Activated T-helper 1 cell treated with anti-CD3 and anti-CD28 coated beads, Interleukin-12 subunit alpha, Interleukin-12 subunit beta, Interleukin-2, Interleukin-4 antibody, amounts not matched to agents 30 ng/mL and 10 ng/mL and 1 ng/mL, durations not matched to agents 14 hours and 24 hours and 36 hours (primary cell): ENCODE data around the gene SNCB. TPM values are rescaled to one million over a fixed set of nuclear protein-coding genes. Genes with fewer than 3 reads are reported as not detected.

Source experiments
- DNase-seq: peaks from one replicate; pipeline ENCODE4 v3.0.0; 2021; ENCODE audit warnings: low spot score
- H3K27ac Mint-ChIP-seq: one replicate; pipeline ENCODE4 v1.8.0; 2021; ENCODE audit warnings: mild to moderate bottlenecking, mixed read lengths
- H3K27me3 Mint-ChIP-seq: one replicate; pipeline ENCODE4 v1.8.0; 2022; ENCODE audit warnings: mild to moderate bottlenecking, moderate library complexity, mixed read lengths; ENCODE audit not compliant: insufficient read depth
- H3K36me3 Mint-ChIP-seq: one replicate; pipeline ENCODE4 v1.8.0; 2021; ENCODE audit warnings: low read depth, mixed read lengths
- H3K4me1 Mint-ChIP-seq: one replicate; pipeline ENCODE4 v1.8.0; 2021; ENCODE audit warnings: low read depth, mixed read lengths
- H3K4me3 Mint-ChIP-seq: one replicate; pipeline ENCODE4 v1.8.0; 2021; ENCODE audit warnings: mild to moderate bottlenecking, moderate library complexity, mixed read lengths
- H3K9me3 Mint-ChIP-seq: one replicate; pipeline ENCODE4 v1.8.0; 2021; ENCODE audit warnings: mixed read lengths
- intact Hi-C: fragments of 100-400 bp; cut with micrococcal nuclease; formaldehyde crosslinking; loops from one replicate; pipeline ENCODE4 v1.15.1; 2024
- total RNA-seq: library from RNA; stranded (reverse); gene quantifications from 2 replicates; pipeline ENCODE4 v1.2.3, GENCODE V29; 2022

SNCB gene
- not detected in 2 replicates for total RNA-seq

DNA sequence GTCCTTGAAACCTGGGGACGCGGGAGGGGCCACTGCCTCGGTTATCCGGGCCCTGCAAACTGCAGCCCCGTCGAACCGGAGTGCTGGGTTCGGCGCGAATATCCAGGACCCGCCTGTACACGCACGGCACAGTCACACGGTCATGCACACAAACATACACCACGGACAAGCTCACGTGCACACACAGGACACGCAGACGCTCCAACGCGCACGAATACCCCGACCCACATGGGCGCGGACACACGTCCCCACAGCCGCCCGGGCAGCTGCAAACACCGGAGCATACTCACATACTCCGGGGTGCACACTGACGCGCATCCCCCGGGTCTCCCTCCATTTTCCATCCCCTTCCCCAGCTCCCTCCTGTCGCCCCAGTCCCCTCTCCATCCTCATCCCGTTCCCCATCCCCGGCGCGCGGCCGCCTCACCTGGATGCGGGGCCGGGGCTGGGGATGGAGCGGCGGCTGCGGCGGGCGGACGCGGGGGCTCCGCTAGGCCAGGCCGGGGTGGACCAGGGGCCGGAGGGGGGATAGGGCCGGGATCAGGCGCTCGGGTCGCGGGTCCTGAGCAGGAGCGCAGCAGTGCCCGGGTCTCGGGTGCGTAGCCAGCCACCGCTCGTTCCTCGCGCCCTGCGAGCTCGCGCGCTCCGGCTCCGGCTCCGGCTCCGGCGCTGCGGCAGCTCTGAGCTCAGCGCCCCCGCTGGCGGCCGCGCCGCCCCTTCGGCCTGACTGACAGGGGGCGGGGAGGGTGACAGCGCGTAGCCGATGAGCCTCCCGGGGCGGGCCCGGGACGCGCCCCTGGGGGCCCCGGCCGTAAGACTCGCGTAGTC lies at the start of gene SNCB, which contains the start of gene EIF4E1B:
SNCB (minus strand) TSS at position 682 of the 828 bp plus-strand sequence. CDS start 880 bp downstream, outside the sequence.
EIF4E1B (plus strand) TSS at position 823 of the 828 bp plus-strand sequence. CDS start 12,113 bp downstream, outside the sequence.
- no peaks in the 10 kb centered on the region for H3K36me3 Mint-ChIP-seq

DNA sequence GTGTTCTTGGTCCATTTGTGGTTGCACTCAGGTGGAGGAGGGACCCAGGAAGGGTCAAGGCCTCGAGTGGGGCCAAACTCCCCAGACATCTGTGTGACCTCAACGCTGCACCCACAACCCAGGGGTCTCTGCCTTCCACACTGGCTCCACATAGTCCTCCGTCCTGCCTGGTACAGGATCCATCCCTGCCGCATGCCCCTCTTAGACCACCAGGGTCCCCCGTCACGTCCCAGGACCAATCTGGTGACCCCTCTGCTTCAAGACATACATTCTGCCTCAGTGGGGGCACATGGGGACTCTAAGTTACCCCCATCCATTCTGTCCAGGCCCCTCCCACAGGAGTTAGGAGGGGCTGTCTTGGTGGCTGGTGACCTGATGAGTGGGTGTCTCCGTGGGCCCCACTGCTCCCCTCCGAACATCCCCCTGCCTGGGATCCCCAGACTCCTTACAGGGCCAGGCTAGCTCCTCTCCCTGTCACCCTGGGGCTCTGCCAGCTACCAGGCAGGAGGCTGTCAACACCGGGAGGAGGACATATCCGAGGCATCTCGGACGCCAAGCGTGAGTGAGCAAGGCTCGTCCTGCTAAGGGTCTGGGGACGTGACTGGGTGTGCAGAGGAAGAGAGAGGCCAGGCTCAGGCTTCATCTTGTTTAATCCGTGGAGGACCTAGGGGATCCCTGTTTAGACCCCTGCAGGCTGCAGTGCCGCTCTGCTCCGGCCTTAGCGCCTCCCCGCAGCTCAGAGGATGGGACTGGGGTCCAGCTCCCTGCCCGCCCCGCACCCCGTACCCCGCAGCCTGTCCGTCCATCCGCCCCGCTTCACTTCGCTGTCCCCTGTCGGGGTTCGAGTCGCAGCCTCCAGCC lies 49.3 kb upstream of the SNCB start:
- peaks cover 2% of the 10 kb centered on the region for H3K36me3 Mint-ChIP-seq
- intact Hi-C loops, result no loop called here
- peaks cover 40% of the 10 kb centered on the region for H3K27me3 Mint-ChIP-seq
- H3K4me1 Mint-ChIP-seq, result no peaks in the 10 kb centered on the region
- no peak for DNase-seq
- H3K9me3 Mint-ChIP-seq, result no peaks in the 10 kb centered on the region
- no peak overlapping the region for H3K4me3 Mint-ChIP-seq
- no peak overlapping the region for H3K27ac Mint-ChIP-seq

More for the DNA sequence above, at the start of gene SNCB, which contains the start of gene EIF4E1B:
- peaks cover 14% of the 10 kb centered on the region for H3K4me1 Mint-ChIP-seq
- H3K27me3 Mint-ChIP-seq, result peaks cover 80% of the 10 kb centered on the region
- no peaks in the 10 kb centered on the region for H3K9me3 Mint-ChIP-seq
- H3K27ac Mint-ChIP-seq, result no peak within 1 kb of the TSS
- intact Hi-C loops, result loop anchor here (1.0 kb wide), 2 partner anchors 11 to 17 kb away; partner anchors contain the start of gene TSPAN17
- DNase-seq, result peak; percentile 31
- peak within 1 kb of the TSS; percentile 28 for H3K4me3 Mint-ChIP-seq

DNA sequence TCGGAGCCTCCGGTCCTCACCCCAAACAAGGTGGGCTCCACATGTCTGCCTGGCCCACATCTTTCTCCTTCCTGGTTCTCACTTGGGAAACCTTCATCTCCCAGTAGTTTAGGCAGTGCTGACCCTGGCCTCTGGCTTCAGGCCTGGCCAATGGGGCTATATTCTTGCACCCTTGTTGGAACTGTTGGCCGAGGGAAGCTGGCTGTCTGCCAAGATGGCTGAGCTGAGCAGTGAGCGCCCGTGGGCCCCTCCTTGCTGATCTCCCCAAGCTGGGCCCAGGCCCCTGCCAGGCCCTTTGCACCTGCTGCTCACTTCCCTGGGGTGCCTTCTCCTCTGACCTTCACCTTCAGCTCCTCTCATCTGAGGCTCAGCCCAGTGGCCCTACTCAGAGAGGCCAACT lies 48.2 kb upstream of the SNCB start:
- no peaks in the 10 kb centered on the region for H3K4me1 Mint-ChIP-seq
- DNase-seq, result no peak
- intact Hi-C loops, result no loop called here
- no peaks in the 10 kb centered on the region for H3K9me3 Mint-ChIP-seq
- H3K4me3 Mint-ChIP-seq, result no peak overlapping the region
- H3K36me3 Mint-ChIP-seq, result peaks cover 2% of the 10 kb centered on the region
- peaks cover 35% of the 10 kb centered on the region for H3K27me3 Mint-ChIP-seq
- no peak overlapping the region for H3K27ac Mint-ChIP-seq

DNA sequence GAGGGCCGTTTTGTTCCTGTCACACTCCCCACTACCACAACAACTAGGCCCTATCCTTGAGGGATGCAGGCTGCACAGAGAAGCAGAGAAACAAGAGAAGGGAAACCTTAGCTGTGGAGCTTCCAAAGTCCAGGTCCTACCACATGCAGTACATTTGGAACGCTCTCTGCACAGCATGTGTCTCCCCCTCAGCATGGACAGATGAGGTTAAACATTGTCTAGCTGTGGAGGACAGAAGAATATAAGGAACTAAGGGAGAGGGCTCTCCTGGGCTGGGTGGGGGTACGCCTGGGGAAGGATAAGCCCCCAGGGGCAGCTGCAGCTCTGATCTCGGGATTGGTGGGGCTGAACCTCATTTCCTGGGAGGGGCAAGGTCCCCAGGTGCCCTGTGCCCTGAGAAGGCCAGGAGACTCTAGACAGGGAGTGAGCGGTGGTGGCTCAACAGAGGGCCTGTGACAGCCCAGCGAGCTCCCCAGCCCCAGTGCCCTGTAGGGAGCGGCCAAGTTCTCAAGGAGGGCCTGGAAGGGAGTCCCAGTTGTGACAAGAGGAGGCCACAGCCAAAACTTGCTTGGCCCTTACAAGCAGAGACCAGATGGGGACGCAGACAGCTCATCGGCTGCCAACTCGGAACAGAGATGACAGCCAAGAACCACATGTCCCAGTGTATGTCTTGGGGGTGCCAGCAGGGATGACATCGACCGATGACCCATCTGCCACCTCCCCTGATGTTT lies 47.0 kb upstream of the SNCB start:
- peaks cover 27% of the 10 kb centered on the region for H3K27me3 Mint-ChIP-seq
- no peaks in the 10 kb centered on the region for H3K9me3 Mint-ChIP-seq
- H3K4me3 Mint-ChIP-seq, result no peak overlapping the region
- H3K4me1 Mint-ChIP-seq, result no peaks in the 10 kb centered on the region
- peaks cover 2% of the 10 kb centered on the region for H3K36me3 Mint-ChIP-seq
- no peak for DNase-seq
- no peak overlapping the region for H3K27ac Mint-ChIP-seq
- intact Hi-C loops, result no loop called here

DNA sequence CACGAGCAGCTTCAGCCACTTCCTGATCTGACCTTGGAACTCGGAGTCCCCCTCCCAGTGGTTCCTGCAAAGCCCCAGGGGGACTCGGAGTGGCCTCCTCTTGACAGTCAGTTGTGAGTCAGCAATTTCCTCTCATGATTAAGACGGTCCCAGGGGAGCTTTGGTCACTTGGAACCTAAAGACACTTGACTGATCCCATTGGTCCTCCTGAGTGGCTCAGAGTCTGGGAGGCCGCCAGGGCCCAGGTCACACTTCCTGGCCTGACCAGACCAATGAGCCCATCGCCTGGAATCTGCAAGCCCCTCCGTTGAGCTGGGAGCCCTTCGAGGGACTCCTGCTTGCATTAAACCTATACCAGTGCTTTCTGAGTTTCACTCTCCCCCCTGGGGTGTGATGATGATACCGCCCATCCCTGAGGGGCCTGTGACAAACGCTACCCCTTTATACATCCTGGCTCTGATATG lies 46.1 kb upstream of the SNCB start:
- H3K9me3 Mint-ChIP-seq, result no peaks in the 10 kb centered on the region
- intact Hi-C loops, result no loop called here

DNA sequence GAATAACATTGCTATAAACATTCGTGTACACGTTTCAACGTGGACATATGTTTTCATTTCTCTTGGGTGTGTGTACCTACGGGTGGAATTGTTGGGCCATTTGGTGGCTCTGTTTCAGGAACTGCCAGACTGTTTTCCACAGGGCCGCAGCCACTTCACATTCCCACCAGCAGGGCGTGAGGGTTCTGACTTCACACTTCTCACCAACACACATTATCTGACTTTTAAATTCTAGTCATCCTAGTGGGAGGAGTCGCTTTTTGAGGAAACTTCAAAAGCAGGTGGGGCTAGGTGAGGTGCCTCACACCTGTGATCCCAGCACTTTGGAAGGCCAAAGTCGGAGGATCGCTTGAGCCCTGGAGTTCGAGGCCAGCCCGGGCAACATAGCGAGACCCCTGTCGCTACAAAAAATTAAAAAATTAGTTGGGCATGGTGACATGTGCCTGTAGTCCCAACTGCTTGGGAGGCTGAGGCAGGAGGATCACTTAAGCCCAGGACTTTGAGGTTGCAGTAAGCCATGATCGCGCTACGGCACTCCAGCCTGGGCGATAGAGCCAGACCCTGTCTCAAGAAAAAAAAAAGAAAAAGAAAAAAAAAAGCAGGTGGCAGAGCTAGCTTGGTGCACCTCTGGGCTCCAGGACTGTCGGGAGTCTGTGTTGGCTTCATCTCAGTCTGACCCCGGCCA lies 45.5 kb upstream of the SNCB start:
- H3K9me3 Mint-ChIP-seq, result no peaks in the 10 kb centered on the region
- no peak overlapping the region for H3K4me3 Mint-ChIP-seq

More for the DNA sequence above, 46.1 kb upstream of the SNCB start:
- Mint-ChIP-seq H3K36me3 (peaks cover 2% of the 10 kb centered on the region), H3K4me3 (no peak overlapping the region), H3K27me3 (peaks cover 20% of the 10 kb centered on the region), H3K27ac (no peak overlapping the region), H3K4me1 (no peaks in the 10 kb centered on the region)
- DNase-seq, result no peak

DNA sequence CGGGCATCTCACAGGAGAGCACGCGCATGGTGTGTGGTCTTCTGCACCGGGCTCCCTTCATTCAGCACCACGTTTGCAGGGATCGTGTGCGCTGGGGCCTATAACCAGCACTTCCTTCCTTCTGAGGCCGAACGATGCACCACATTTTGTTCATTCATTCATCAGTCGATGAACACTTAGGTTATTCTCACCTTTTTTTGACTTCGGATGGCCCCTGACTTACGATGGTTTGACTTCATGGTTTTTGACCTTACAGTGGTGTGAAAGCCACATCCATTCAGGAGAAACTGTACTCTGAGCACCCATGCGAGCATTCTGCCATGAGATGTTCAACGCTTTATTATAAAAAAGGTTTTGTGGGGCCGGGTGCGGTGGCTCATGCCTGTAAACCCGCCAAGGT lies 44.5 kb upstream of the SNCB start:
- no peak overlapping the region for H3K27ac Mint-ChIP-seq
- no peaks in the 10 kb centered on the region for H3K36me3 Mint-ChIP-seq
- peaks cover 18% of the 10 kb centered on the region for H3K27me3 Mint-ChIP-seq
- H3K4me3 Mint-ChIP-seq, result no peak overlapping the region
- no peaks in the 10 kb centered on the region for H3K9me3 Mint-ChIP-seq
- H3K4me1 Mint-ChIP-seq, result no peaks in the 10 kb centered on the region
- no peak for DNase-seq
- intact Hi-C loops, result no loop called here

More for the DNA sequence above, 45.5 kb upstream of the SNCB start:
- intact Hi-C loops, result no loop called here
- Mint-ChIP-seq H3K36me3 (peaks cover 1% of the 10 kb centered on the region), H3K27me3 (peaks cover 21% of the 10 kb centered on the region), H3K27ac (no peak overlapping the region), H3K4me1 (no peaks in the 10 kb centered on the region)
- DNase-seq, result no peak

DNA sequence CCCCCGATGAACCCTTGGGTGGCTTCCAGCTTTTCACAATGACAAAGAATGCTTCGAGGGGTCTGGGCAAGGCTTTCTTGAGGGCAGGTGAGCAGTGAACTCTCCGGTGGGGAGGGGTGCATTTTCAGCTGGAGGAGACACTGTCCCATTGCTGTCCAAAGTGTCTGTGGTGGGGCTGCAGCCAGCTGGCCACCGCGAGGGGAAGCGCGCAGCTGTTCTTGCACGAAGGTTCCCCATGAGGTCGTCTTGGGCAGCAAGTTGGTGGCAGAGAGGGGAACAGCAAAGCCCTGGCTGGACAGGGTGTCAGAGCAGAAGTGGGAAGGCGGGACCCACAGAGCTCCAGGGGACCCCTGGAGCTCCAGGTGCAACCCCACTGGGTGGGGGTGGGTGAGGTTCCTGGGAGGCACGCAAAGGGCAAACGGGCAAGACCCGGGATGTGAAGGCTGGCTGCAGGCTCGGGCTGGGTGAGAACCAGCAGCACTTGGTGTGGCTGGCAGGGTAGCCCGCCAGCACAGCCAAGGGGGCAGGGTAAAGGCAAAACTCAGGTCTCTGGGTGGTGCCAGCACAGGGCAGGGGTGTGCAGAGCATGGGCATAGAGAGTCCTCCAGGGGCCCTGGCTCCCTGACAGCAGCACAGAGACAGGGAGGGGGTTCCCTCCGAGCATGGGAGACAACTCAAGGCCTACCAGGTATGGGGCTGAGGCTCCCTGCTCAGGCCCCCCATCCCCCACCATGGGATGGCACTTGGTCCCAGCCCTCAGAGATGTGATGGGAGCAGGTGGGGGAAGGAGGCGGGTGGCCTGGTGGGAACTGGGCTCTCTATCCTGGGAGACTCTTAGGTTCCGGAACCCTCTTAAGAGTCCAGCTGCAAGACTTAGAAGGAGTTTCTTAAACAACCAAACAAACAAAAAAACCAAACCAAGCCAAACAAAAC lies 43.6 kb upstream of the SNCB start:
- peaks cover 16% of the 10 kb centered on the region for H3K27me3 Mint-ChIP-seq
- no peak overlapping the region for H3K27ac Mint-ChIP-seq
- no peak for DNase-seq
- intact Hi-C loops, result no loop called here
- H3K4me3 Mint-ChIP-seq, result no peak overlapping the region
- no peaks in the 10 kb centered on the region for H3K9me3 Mint-ChIP-seq
- H3K4me1 Mint-ChIP-seq, result no peaks in the 10 kb centered on the region
- H3K36me3 Mint-ChIP-seq, result no peaks in the 10 kb centered on the region

DNA sequence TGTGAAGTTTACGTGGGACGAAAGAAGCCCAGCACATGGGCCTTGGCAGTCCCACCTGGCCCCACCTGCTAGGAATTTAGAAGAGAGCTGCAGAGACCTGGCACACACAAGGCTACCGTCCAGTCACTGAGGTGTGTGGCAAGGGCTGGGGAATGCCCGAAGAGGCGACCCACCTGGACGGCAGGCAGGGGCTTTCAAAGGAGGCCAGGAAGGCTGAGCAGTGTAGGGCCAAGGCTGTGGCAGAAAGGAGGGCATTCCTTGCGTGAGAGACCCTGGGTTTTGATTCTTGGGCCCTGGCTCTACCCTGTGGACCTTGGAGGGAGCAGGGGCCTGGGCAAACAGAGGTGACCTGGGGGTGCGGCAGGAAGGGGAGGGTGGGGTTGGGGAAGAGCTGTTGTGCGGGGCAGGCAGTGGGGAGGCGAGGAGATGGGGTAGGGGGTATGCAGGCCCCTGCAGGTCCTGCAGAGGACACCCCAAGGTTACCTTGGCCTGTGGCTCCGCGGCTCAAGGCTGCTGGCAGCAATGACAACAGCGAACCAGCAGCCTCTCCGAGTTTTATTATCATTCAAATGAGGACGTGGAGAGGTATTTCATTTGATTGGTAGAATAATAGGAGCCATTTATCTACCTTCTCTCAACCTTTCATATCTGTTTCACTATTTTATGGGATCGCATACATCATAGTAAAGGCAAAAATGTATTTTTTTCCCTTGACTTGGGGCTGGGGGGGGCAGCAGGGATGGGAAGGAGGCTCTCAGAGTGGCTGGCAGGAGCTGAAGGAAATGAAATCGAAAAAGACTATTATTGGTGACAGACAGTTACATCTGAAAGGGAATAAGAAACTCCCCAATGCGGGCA lies 41.8 kb upstream of the SNCB start:
- Mint-ChIP-seq H3K4me3 (no peak overlapping the region), H3K27ac (no peak overlapping the region), H3K9me3 (no peaks in the 10 kb centered on the region), H3K4me1 (no peaks in the 10 kb centered on the region), H3K36me3 (no peaks in the 10 kb centered on the region), H3K27me3 (peaks cover 20% of the 10 kb centered on the region)
- intact Hi-C loops, result no loop called here
- no peak for DNase-seq

DNA sequence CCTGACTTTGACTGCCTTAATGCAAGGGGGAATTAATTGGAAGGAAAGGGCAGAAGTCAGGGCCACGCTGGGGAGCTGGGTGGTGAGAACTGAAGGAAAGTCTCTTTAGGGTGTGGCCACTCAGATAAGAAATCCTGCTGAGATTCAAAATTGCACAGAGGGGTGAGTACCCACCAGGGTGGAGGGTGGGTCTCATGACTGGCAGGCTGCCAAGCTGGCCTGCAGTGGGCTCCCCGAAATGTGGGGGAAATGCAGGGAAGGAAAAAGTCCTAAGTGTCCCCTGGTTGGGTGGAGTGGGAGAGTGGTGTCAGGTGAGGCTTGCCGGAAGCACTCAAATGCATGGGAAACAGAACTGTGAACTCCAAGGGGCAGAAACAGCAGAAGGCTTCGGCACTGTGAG lies 41.1 kb upstream of the SNCB start:
- DNase-seq, result no peak
- Mint-ChIP-seq H3K4me1 (no peaks in the 10 kb centered on the region), H3K27me3 (peaks cover 18% of the 10 kb centered on the region), H3K36me3 (no peaks in the 10 kb centered on the region), H3K9me3 (no peaks in the 10 kb centered on the region), H3K4me3 (no peak overlapping the region), H3K27ac (no peak overlapping the region)
- intact Hi-C loops, result no loop called here

DNA sequence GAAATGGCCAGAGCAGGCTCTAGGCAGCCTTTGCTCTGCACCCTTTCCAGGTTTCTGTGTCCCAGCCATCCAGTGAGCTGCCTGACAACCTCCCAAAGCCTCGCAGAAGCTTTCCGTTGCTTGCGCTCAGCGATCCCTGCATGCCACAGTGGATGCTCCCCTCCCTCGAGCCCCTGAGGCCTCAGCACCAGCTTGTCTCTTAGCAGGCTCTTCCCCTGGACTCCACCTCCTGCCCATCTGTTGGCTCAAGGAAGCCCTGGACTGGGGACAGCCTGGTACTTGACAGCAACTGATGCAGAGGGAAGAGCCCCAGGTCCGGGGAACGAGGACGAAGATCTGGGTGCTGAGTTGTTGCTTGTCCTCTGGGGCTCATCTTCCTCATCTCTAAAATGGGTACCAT lies 40.1 kb upstream of the SNCB start:
- no peaks in the 10 kb centered on the region for H3K9me3 Mint-ChIP-seq
- no peak overlapping the region for H3K4me3 Mint-ChIP-seq
- H3K36me3 Mint-ChIP-seq, result no peaks in the 10 kb centered on the region
- peaks cover 19% of the 10 kb centered on the region for H3K27me3 Mint-ChIP-seq
- no peak overlapping the region for H3K27ac Mint-ChIP-seq
- intact Hi-C loops, result no loop called here
- no peaks in the 10 kb centered on the region for H3K4me1 Mint-ChIP-seq
- DNase-seq, result no peak
